Spleen (tissue), 7 donors: ENCODE data around the gene HOOK1.

Experiments used
- CTCF ChIP-seq, 11 experiments: fragments of 200-600 bp in 7 of 11; fragments of 450-650 bp in 4 of 11; sonication (generic) in 4 of 11; IDR thresholded peaks in 8 of 11; conservative IDR thresholded peaks in 3 of 11; 1 replicate in 7 of 11; 2 replicates in 4 of 11; pipeline versions ENCODE4 v1.4.0 to v1.8.0; 2016 to 2021; ENCODE audit warnings: antibody characterized with exemption in 11 of 11, inconsistent platforms in 4 of 11, mild to moderate bottlenecking in 1 of 11
- POLR2A ChIP-seq, 3 donors: fragments of 450-650 bp; IDR thresholded peaks; one replicate each; pipeline ENCODE4 v1.5.1; 2017; ENCODE audit warnings: antibody characterized with exemption in 3 of 3, mild to moderate bottlenecking in 1 of 3
- POLR2AphosphoS5 ChIP-seq, 3 donors: sonication (generic); formaldehyde crosslinking; IDR thresholded peaks; one replicate each; pipeline ENCODE4 v1.5.1; 2017; ENCODE audit warnings: antibody characterized with exemption in 3 of 3
- donor health status: DM: no; HTN: no; CAD: no; lungs with moderate emphysema.
- donor health status: DM: no; HTN: no; CAD: no.
- donor health status: DM: no; HTN: no; CAD: no.

GRCh38 chr1:59767119-59767518 is 47.6 kb upstream of the HOOK1 start:
- TF ChIP-seq CTCF (IDR thresholded peaks at IDR 0.05 in 8 of 11, conservative IDR thresholded peaks at IDR 0.05 in 3 of 11): no peak
- TF ChIP-seq POLR2AphosphoS5 (IDR thresholded peaks at IDR 0.05): no peak
- TF ChIP-seq POLR2A (IDR thresholded peaks at IDR 0.05): no peak
